LoVo (cell line): ENCODE data around the gene CCNK.

Experiments
- DNase-seq: peaks from one replicate; pipeline ENCODE4 v3.0.0-alpha.2; 2016; ENCODE audit warnings: low spot score

CCNK gene

GRCh38 chr14:99466758-99467157 lies 14.5 kb upstream of the CCNK start:
- no peak for DNase-seq

GRCh38 chr14:99467336-99468078 lies 13.7 kb upstream of the CCNK start:
- DNase-seq: no peak

GRCh38 chr14:99468081-99468480 lies 13.1 kb upstream of the CCNK start:
- no peak for DNase-seq

- no peak for DNase-seq
Observed at GRCh38 chr14:99468836-99469592, 12.2 kb upstream of the CCNK start.

- DNase-seq: no peak
Observed at GRCh38 chr14:99471731-99472130, 9.5 kb upstream of the CCNK start.

- no peak for DNase-seq
Observed at GRCh38 chr14:99472937-99473336, 8.3 kb upstream of the CCNK start.

- no peak for DNase-seq
Observed at GRCh38 chr14:99473458-99473857, 7.8 kb upstream of the CCNK start.

- DNase-seq: no peak
Observed at GRCh38 chr14:99475179-99475578, 6.0 kb upstream of the CCNK start.

- DNase-seq: no peak
Observed at GRCh38 chr14:99475660-99476059, 5.5 kb upstream of the CCNK start.

GRCh38 chr14:99476864-99477263 lies 4.3 kb upstream of the CCNK start:
- DNase-seq: no peak

GRCh38 chr14:99478128-99478527 lies 3.1 kb upstream of the CCNK start:
- DNase-seq: no peak

- DNase-seq: no peak
Observed at GRCh38 chr14:99479160-99479905, 1.9 kb upstream of the CCNK start.

GRCh38 chr14:99479906-99480869 lies 1.0 kb upstream of the CCNK start, which contains the start of gene SETD3:
Gene SETD3 (minus strand): TSS chr14:99480859. CDS start chr14:99465805, 15,054 bp downstream.
- peak; percentile 31 for DNase-seq

- DNase-seq: peak; percentile 18
Observed at GRCh38 chr14:99481745-99482099, 513 bp downstream of the CCNK start.

GRCh38 chr14:99484106-99484505 lies 2.9 kb downstream of the CCNK start:
- DNase-seq: no peak

- no peak for DNase-seq
Observed at GRCh38 chr14:99497341-99497740, 16.1 kb downstream of the CCNK start.

GRCh38 chr14:99497894-99498293 lies 16.7 kb downstream of the CCNK start:
- no peak for DNase-seq

GRCh38 chr14:99502989-99503421 lies 21.8 kb downstream of the CCNK start:
- DNase-seq: no peak

- DNase-seq: no peak
Observed at GRCh38 chr14:99503848-99504453, 22.7 kb downstream of the CCNK start.

- no peak for DNase-seq
Observed at GRCh38 chr14:99505089-99505488, 23.9 kb downstream of the CCNK start.

GRCh38 chr14:99506276-99506675 lies 25.1 kb downstream of the CCNK start:
- no peak for DNase-seq
